GM18511 (cell line): ENCODE measurements around the gene NIT2.
"Not testable (repeated sequence)": the region's sequence is repeated elsewhere in the genome, so short reads cannot be mapped to it uniquely, and the experiment has no call there.

Experiments
- ATAC-seq: cut with Tn5 transposase; IDR thresholded peaks from one replicate; pipeline ENCODE4 v1.9.1; 2021; ENCODE audit warnings: mild to moderate bottlenecking, moderate library complexity; ENCODE audit not compliant: unreplicated experiment

Gene NIT2, protein sequence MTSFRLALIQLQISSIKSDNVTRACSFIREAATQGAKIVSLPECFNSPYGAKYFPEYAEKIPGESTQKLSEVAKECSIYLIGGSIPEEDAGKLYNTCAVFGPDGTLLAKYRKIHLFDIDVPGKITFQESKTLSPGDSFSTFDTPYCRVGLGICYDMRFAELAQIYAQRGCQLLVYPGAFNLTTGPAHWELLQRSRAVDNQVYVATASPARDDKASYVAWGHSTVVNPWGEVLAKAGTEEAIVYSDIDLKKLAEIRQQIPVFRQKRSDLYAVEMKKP

DNA sequence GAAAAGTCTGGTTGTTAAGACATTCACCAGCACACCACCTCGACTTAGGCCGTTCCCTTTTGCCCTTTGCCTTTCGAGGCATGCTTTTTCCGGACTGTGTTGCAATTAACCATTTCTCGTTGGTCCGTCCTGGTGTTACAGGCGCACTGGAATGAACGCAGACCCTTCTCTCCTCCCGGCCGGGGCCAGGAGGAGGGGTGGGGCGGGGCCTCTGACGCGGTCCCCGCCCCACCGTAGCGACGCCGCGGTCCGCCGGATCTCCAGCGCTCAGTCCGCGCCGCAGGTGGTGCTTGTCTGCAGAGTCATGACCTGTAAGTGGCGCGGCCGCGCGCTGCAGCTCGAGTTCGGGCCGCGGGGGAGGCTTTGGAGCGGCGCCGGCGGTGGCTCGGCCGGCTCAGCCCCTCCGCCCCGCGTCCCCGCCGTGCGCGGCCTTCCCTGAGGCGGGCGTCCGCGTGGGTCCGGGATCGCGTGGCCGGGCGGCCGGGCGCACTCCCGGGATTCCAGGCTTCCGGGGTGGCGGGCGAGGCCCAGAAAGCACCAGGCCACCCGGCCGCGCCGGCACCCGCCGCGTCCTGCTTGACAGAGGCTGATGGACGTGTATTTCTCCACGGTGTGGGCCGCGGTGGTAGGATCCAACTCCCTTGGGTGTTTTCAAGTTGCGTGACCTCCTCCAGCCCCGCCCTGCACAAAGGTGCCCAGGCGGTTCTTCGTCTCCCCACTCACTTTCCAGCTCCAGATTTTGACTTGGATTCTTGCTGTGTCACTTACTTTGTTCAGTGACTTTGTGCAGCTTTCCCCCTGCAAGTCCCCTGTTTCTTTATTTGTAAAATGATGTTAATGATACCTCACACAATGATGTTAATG, at the start of gene NIT2:
TSS of gene NIT2 (plus strand) at position 270 of the 864 bp plus-strand sequence. CDS start at position 305, 35 bp downstream.
- peak; percentile 94 for ATAC-seq

DNA sequence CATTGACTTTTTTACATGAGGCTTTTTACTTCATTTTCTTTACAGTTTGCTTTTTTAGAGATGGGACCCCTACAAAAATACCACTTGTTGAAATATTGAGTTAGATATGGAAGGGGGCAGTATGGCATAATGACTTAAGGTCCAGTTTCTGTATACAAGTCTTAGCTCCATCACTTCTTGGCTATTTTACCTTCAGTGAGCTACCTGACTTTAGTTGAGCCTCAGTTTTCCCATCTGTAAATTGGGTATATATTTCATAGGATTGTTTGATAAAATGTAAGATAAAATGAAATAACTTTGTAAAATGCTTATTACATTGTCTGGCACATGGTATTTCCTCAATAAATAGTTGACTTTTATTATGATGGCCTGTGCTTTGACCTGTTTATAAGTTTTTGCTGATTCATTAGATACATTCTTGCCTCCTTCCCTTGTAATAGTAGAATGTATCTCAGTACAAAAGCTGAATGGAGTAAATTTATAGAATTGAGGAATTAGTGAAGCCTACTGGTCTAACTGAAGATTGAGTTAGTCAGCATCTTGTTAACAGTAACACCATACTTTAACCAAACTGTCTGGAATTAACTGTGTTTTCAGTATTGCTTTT, 46.2 kb upstream of the NIT2 start:
- ATAC-seq: no peak

DNA sequence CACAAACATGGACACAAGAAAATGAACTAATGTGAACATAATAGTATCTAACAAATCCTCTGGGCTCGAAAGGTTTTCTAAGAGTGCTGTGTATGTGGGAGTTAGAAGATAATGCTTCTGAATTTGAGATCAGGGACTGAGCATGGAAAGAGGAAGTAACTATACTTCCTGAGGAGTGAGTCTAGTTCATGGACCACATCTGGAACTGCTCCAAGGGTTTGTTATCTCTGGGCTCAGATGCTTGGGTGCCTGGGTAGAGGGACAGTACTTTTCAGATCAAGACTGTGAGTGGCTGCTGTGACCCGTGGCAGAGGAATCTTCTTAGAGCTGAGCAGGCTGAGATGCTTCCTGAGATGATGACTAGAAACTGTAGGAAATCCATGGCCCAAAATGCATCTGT, 45.2 kb upstream of the NIT2 start:
- no peak for ATAC-seq

DNA sequence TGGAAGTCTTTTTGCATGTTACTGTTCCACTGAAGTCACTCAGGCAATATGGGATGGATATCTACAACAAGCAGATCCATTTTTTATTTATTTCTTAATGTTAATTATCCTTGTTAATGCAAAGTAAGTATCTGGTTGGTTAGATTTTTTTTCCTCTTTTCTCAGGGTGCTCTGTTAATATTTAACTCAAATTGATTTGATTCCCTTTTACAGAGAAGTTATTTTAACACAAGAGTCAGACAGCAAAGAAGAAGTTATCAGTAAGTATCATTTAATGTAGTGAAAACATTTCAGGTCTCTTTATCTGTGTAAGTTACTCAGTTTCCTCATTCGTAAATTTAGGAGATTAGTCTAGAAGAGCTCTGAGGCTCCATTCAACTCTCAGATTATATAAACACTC, 39.5 kb upstream of the NIT2 start:
- no peak for ATAC-seq

DNA sequence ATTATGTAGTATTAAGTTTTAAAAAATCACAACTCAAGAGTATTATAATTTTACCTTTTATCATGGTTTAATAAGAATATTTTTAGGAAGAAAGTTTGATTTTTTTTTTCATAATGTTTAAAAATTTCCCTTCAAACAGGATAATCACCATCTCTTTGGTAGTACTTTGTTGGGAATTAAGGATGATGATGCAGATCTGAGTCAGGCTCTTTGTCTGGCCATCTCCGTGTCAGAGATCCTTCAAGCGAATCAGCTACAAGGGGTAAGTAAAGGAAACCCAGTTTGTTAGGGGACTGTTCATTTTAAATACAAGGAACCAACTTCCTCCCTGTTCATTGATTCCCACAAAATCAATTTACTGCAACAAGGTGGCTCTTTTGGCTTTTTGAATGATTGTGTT, 36.8 kb upstream of the NIT2 start:
- no peak for ATAC-seq

DNA sequence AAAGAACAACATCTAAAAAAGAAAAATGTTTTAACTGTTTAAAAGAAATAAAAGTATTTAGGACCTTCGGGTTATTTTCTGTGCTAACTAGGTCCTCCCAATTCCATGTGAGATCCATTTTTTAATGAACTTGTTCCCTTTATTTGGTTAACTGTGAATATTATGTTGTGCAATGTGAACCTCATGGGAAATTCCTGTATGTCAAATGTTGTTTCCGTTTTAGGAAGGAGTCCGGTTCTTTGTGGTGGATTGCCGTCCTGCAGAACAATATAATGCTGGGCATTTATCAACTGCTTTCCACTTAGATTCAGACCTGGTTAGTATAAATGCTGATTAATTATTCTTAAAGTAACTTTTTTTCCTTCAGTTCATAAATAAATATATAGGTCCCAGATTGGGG, 35.5 kb upstream of the NIT2 start:
- ATAC-seq: no peak

DNA sequence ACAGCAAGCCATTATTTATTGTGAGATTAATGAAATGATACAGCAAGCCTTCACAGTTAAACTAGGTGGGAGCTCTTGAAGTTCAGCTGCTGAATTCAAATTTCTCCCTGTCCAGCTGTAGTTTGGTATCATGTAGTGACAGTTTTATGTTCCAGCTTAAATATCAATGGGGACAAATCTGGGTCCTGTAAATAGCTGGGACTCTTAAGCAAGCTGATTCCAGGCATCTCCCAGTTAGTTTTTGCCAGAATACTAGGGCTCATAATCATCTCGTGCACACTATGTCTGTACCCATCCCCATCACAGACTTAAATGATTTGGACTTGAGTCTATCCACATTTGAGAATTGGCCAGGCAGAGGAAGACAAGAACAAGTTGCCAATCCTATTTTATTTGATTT, 27.9 kb upstream of the NIT2 start:
- no peak for ATAC-seq

DNA sequence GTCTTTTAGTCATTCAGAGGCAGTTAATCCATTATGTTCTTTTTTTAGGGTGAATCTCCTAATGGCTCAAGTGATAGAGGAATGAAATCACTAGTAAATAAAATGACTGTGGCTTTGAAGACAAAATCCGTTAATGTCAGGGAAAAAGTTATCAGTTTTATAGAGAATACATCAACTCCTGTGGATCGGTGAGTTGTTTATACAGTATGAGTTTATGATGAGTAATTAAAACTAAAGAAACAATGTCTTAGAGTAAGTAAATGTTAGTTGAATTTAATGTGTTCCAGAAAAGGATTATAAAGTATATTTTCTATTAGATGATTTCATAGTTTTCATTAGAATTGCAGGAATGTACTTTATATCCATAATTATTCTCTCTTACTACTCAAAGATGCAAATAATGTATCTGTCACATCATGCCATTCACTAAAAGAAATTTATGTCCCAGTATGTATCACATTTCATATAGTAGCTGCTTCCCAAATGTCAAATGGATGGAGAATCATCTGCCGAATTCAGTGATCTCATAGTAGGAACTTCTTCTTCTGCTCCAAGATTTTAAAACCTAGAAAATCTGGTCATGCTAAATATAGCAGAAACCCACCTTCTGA, 24.1 kb upstream of the NIT2 start:
- no peak for ATAC-seq

DNA sequence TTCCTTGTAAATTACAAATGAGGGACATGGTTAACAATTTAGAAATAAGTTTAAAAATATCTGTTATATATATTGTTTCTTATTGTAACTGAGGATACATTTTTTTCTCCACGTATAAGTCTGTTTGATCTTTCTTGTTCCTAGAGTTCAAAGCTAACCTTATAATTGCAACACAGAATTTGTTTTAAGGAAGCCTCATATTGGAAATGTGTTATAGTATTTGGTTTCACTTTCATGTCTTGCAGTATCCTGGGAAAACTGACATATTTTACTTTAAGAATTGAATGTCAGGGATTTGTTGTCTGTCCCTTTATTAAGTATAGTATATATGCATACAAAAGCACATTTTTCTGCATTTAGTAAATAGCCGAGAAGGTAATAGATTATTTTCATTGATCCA, 23.5 kb upstream of the NIT2 start:
- ATAC-seq: no peak

DNA sequence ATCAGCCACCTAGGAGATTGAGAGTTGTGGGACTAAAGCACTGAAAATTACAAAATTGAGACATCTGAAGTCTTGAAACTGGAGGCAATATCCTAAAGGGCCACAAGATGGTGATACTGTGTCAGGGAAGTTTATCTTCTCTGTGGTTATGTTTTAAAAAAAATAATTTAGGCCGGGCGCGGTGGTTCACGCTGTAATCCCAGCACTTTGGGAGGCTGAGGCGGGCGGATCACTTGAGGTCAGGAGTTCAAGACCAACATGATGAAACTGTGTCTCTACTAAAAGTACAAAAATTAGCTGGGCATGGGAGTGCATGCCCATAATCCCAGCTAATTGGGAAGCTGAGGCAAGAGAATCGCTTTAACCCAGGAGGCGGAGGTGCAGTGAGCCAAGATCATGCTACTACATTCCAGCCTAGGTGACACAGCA, 17.9 kb upstream of the NIT2 start:
- ATAC-seq: peak; percentile 70

DNA sequence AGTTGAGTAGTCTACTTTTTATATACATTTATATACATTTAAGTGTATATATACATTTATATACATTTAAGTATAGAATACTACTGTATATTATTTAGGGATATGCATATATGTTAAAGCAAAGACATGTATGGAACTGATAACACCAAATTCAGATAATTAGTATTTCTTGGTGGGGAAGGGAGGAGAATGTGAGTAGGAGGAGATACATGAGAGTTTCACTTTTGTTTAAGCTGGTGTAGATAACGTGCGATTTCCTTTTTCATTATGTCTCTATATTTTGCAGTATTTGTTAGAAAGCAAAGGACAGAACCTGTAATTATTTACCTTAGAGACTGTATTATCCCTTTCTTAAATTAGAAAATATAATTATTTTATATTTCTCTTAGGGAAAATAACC, 16.6 kb upstream of the NIT2 start:
- ATAC-seq: peak; percentile 75

DNA sequence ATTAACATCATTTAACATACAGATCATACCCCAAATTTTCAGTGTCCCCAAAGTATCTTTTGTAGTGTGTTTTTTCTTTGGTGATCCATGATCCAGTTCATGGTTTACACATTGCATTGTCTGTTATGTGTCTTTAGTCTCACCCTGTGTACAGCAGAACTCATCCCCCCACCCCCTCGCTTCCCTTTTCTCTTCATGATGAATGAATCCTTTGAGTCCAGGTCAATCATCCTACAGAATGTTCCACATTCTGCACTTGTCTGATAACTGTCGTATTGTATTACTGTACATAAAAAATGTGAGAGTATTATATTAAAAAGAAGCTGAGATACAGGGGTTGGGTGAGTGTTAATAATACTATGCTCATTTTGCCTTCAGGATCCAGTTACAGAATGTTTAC, 14.6 kb upstream of the NIT2 start:
- no peak for ATAC-seq

DNA sequence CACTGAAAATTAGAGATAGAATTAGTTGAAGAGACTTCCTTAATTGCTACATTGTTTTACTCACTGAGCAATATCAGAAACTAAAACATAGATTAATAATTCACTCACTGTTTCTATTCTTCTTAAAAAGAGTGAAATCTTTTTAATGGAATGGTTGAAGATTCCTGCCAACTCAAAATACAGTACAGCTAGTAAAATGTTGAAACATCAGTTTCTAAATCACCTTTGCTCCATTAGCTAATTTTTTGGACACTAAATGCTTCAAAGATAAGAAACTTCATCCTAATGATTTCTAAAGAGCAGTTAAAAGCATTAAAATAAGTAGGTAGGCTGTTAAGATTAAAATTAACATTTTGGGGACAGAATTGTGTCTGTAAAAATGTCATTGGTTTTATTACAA, 10.5 kb upstream of the NIT2 start:
- ATAC-seq: no peak

DNA sequence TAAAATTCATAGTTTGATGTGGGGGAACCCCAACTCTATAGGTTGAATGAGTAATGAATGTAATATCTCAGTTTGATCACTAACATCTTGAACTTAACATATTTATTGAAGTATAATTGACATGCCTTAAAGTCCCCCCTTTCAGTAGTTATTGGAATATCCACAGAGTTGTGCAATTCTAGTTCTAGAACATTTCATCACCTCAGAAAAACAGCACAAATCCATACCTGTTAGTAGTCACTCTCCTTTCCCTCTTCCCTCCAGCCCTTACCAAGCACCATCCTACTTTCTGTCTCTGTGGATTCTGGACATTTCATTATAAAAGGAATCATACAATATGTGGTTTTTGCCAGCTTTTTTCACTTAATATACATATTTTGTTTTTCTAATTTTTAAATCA, 8.7 kb upstream of the NIT2 start:
- ATAC-seq: no peak

DNA sequence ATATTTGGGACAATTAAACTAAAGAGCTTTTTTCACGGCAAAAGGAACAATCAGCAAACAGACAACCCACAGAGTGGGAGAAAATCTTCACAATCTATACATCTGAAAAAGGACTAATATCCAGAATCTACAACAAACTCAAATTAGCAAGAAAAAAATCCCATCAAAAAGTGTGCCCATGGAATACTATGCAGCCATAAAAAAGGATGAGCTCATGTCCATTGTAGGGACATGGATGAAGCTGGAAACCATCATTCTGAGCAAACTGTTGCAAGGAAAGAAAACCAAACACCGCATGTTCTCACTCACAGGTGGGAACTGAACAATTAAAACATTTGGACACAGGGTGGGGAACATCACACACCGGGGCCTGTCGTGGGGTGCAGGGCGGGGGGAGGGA, 7.2 kb upstream of the NIT2 start:
- ATAC-seq: not testable (repeated sequence)

DNA sequence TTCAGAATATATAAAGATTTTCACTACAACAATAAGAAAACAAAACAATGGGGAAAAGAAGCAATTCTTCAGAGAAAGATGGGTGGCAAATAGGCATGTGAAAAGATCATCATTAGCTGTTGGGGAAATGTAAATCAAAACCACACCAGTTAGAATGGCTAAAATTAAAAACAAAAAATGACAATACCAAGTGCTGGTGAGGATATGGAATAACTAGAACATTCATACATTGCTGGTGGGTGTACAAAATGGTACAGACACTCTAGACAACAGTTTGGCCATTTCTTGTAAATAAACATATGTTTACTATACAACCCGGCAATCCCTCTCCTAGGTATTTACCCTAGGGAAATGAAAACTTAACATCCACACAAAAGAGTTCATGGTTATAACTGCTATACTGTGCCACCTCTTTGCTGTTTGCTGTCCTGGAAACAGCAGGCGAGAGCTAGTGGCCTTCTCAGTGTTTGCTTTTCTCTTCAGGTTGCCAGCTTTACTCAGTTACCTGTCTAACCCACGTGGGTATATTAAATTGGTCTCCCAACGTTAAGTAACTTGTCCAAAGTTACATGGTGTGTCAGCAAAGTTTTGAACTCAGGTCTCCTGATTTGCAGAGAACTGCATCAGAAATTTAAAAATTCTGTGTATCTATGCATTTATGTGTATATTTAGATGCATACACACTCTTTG, 4.6 kb upstream of the NIT2 start:
- ATAC-seq: no peak

DNA sequence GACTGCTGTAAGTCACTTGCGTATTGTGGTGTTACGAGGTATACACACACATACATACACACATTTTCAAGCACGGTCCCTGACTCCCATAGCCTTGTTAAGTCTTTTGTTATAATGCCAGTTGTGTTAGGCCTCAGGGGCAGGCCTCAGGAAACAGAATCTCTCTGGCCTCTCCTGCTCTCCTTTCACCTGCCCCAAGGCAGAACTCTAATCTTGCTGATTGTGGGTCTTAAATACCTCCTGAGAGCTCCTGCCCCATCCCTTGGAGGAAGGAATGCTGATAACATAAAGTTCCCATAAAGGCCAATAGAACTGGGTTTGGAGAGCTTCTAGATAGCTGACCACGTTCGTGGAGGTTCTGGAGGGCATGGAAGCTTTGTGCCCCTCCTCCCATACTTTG, 3.9 kb upstream of the NIT2 start:
- no peak for ATAC-seq

DNA sequence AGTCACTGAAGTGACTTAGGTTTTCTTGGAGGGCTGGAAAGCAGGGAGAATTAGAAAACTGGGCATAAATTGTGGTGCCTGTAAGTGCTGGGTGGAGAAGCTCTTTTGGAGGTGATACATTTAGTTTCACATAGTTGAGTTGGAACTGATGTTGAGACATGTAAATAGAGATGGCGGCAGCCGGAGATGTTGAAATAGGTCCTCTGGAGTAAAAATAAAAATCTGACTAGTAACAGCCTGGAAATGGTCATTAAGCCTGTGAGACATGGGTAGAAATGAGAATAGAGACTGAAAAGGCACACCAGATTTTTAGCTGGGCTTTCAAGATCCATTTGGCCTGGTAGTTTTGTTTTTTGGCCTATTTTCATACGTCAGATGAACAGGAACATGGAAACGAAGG, 2.9 kb upstream of the NIT2 start:
- no peak for ATAC-seq

DNA sequence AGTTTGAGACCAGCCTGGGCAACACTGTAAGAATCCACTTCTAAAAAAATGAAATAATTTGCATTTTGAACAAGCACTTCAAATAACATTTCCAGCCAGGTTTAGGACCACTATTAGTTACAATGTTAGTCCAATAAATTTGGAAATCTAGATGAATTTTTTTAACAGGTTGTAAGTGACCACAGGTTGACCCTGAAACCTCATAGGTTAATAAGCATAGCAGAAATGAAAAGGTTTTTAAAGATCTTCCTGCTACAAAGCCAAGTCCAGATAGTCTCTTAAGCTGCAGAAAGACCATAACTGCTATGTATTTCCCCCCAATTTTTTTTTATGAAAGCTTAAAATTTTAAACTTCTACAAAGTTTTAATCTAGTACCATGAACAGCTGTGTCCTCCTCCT, 1.5 kb upstream of the NIT2 start:
- ATAC-seq: no peak

DNA sequence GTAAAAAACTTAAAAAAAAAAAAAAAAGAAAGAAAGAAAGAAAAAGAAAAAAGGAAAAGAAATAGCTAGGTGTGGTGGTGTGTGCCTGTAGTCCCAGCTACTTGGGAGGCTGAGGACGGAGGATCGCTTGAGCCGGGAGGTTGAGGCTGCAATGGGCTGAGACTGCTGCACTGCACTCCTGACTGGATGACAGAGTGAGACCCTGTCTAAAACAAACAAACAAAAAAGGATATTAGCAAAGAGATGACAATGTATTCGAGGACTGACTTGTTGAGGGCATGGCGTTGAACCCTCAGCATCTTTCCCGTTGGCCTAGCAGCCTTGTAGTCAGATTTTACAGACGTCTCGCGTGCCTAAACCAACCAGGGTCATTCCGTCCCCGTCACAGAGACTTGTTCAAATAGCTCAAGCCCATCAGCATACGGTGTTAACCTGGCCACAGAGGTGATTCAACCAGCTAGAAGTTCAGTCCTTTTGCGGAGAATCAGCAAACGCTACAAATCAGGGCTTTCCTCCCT, 528 bp upstream of the NIT2 start:
- ATAC-seq: peak; percentile 34

DNA sequence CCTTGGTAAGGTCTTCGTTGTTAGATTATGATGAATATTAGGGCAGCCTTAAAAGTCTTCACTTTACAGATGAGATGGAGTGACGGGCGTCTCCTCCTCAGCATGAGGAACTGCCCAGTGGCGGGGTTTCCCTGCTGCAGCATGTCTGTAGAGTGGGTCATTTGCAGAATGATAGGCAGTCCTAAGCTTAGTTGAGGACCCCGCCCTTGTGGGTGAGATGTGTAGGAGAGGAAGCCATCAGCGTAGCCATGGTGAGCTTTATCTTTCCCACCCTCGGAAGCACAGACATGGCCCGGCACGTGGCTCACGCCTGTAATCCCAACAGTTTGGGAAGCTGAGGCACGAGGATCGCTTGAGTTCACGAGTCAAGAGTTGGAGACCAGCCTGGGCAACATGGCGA, 877 bp downstream of the NIT2 start:
- ATAC-seq: peak; percentile 60
